HG02571 (cell line): ENCODE results near the gene ERMN.
"Not testable (repeated sequence)": the region's sequence is repeated elsewhere in the genome, so short reads cannot be mapped to it uniquely, and the experiment has no call there.

Source experiments
- ATAC-seq: cut with Tn5 transposase; IDR thresholded peaks from one replicate; pipeline ENCODE4 v1.9.1; 2021; ENCODE audit warnings: mild to moderate bottlenecking, moderate library complexity; ENCODE audit not compliant: unreplicated experiment

Gene ERMN

GRCh38 chr2:157325786-157326185, at the start of gene ERMN:
ERMN (minus strand) TSS chr2:157325824; CDS start chr2:157325642, 182 bp downstream.
- no peak for ATAC-seq

GRCh38 chr2:157375384-157375783, 49.8 kb upstream of the ERMN start:
- no peak for ATAC-seq

GRCh38 chr2:157368508-157368907, 42.9 kb upstream of the ERMN start:
- ATAC-seq: not testable (repeated sequence)

GRCh38 chr2:157367704-157368103, 42.1 kb upstream of the ERMN start:
- no peak for ATAC-seq

GRCh38 chr2:157364257-157364974, 38.8 kb upstream of the ERMN start:
- ATAC-seq: peak; percentile 84

GRCh38 chr2:157363612-157364101, 38.0 kb upstream of the ERMN start:
- peak; percentile 33 for ATAC-seq

- ATAC-seq: no peak
Observed at GRCh38 chr2:157362627-157363026, 37.0 kb upstream of the ERMN start.

- no peak for ATAC-seq
Observed at GRCh38 chr2:157361526-157361925, 35.9 kb upstream of the ERMN start.

GRCh38 chr2:157359628-157360027, 34.0 kb upstream of the ERMN start:
- ATAC-seq: no peak

- no peak for ATAC-seq
Observed at GRCh38 chr2:157355618-157356017, 30.0 kb upstream of the ERMN start.

- ATAC-seq: no peak
Observed at GRCh38 chr2:157349949-157350515, 24.4 kb upstream of the ERMN start.

GRCh38 chr2:157348291-157348921, 22.8 kb upstream of the ERMN start:
- no peak for ATAC-seq

- ATAC-seq: no peak
Observed at GRCh38 chr2:157345647-157346389, 20.2 kb upstream of the ERMN start.

GRCh38 chr2:157341381-157341780, 15.8 kb upstream of the ERMN start:
- not testable (repeated sequence) for ATAC-seq

GRCh38 chr2:157339965-157340655, 14.5 kb upstream of the ERMN start:
- ATAC-seq: no peak

GRCh38 chr2:157337978-157338377, 12.4 kb upstream of the ERMN start:
- ATAC-seq: no peak

GRCh38 chr2:157336137-157337010, 10.8 kb upstream of the ERMN start:
- peak; percentile 74 for ATAC-seq

- no peak for ATAC-seq
Observed at GRCh38 chr2:157334797-157335196, 9.2 kb upstream of the ERMN start.

GRCh38 chr2:157334335-157334734, 8.7 kb upstream of the ERMN start:
- no peak for ATAC-seq
